ENCODE data around the gene EBI3. TPM values are rescaled to one million over a fixed set of nuclear protein-coding genes. Genes with fewer than 3 reads are reported as not detected.
"Not testable (repeated sequence)": the region's sequence is repeated elsewhere in the genome, so short reads cannot be mapped to it uniquely, and the experiment has no call there.

Gene EBI3
- total RNA-seq, 6 donors from 2014 or later = 1.7 to 7.4 (median 2.5) TPM

GRCh38 chr19:4217429-4218264 is 11.7 kb upstream of the EBI3 start:
- TF ChIP-seq EP300 (IDR thresholded peaks at IDR 0.05) (no peak), POLR2AphosphoS5 (IDR thresholded peaks at IDR 0.05) (no peak), POLR2A (IDR thresholded peaks at IDR 0.05) (no peak)
- TF ChIP-seq, protein P1, sequence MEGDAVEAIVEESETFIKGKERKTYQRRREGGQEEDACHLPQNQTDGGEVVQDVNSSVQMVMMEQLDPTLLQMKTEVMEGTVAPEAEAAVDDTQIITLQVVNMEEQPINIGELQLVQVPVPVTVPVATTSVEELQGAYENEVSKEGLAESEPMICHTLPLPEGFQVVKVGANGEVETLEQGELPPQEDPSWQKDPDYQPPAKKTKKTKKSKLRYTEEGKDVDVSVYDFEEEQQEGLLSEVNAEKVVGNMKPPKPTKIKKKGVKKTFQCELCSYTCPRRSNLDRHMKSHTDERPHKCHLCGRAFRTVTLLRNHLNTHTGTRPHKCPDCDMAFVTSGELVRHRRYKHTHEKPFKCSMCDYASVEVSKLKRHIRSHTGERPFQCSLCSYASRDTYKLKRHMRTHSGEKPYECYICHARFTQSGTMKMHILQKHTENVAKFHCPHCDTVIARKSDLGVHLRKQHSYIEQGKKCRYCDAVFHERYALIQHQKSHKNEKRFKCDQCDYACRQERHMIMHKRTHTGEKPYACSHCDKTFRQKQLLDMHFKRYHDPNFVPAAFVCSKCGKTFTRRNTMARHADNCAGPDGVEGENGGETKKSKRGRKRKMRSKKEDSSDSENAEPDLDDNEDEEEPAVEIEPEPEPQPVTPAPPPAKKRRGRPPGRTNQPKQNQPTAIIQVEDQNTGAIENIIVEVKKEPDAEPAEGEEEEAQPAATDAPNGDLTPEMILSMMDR (IDR thresholded peaks at IDR 0.05) = no peak
- Histone ChIP-seq H3K27me3 (no peaks in the 10 kb centered on the region), H3K4me3 (no peak overlapping the region), H3K36me3 (no peaks in the 10 kb centered on the region), H3K27ac (no peak overlapping the region), H3K9me3 (no peaks in the 10 kb centered on the region), H3K4me1 (no peaks in the 10 kb centered on the region)
- DNase-seq (peak in 1 of 2 donors; percentile 79), ATAC-seq (ENCODE audit: low FRiP score in 2 of 2) (no peak)
- WGBS, 2 donors = 93 to 95% methylated on average over 32 to 74 of the region's 81 CpGs

GRCh38 chr19:4218523-4218922 is 10.8 kb upstream of the EBI3 start:
- not testable (repeated sequence) for H3K36me3 ChIP-seq; H3K4me3 ChIP-seq; H3K9me3 ChIP-seq; H3K4me1 ChIP-seq; H3K27me3 ChIP-seq; DNase-seq; H3K27ac ChIP-seq; ATAC-seq (ENCODE audit: low FRiP score in 2 of 2)
- 96 to 100% methylated on average over 1 of the region's 1 CpG for WGBS, 2 donors

GRCh38 chr19:4220188-4220587 is 9.1 kb upstream of the EBI3 start:
- 91 to 93% methylated on average over 7 of the region's 7 CpGs for WGBS, 2 donors
- no peak for TF ChIP-seq POLR2AphosphoS5 (IDR thresholded peaks at IDR 0.05)
- no peaks in the 10 kb centered on the region for H3K36me3 ChIP-seq
- H3K27me3 ChIP-seq = no peaks in the 10 kb centered on the region
- no peak for ATAC-seq (ENCODE audit: low FRiP score in 2 of 2)
- H3K4me1 ChIP-seq = no peaks in the 10 kb centered on the region
- H3K4me3 ChIP-seq = no peak overlapping the region
- no peak for DNase-seq
- no peaks in the 10 kb centered on the region for H3K9me3 ChIP-seq
- no peak overlapping the region for H3K27ac ChIP-seq

DNA sequence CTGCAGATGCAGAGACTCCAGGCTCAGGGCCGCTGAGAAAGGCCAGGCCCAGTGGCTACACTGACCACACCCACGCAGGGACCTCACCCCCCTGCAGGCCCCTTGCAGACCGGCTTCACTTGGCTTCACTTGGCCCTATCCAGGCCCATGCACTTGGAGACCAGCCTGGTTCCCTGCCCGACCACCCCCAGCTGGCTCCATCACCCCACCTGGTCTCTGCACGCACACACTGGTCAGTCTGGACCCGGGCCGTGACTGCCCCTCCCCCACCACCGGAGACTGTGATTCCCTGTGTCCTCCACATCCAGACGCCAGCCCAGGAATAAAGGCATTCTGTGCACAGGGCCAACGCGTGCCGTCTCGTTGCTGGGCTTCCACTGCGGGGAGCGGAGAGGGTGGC is 4.9 kb upstream of the EBI3 start:
- Histone ChIP-seq H3K4me1 (peaks cover 5 to 8% (median 6%) of the 10 kb centered on the region in 4 donors), H3K36me3 (no peaks in the 10 kb centered on the region), H3K9me3 (no peaks in the 10 kb centered on the region), H3K4me3 (no peak overlapping the region), H3K27ac (no peak overlapping the region), H3K27me3 (peaks cover 0 to 6% (median 2%) of the 10 kb centered on the region in 4 donors)
- TF ChIP-seq, protein P1 (IDR thresholded peaks at IDR 0.05) = no peak
- TF ChIP-seq POLR2AphosphoS5 (IDR thresholded peaks at IDR 0.05) (no peak), EP300 (IDR thresholded peaks at IDR 0.05) (no peak), POLR2A (IDR thresholded peaks at IDR 0.05) (no peak)
- 77 to 79% methylated on average over 11 to 14 of the region's 15 CpGs for WGBS, 2 donors
- ATAC-seq (ENCODE audit: low FRiP score in 2 of 2) = peak in 1 of 2 donors; percentile 32
- DNase-seq = no peak

GRCh38 chr19:4225885-4226284 is 3.4 kb upstream of the EBI3 start:
- TF ChIP-seq EP300 (IDR thresholded peaks at IDR 0.05) (no peak), POLR2AphosphoS5 (IDR thresholded peaks at IDR 0.05) (no peak), POLR2A (IDR thresholded peaks at IDR 0.05) (no peak)
- TF ChIP-seq, protein P1 (IDR thresholded peaks at IDR 0.05) = no peak
- Histone ChIP-seq H3K4me3 (no peak overlapping the region), H3K4me1 (peaks cover 5 to 11% (median 7%) of the 10 kb centered on the region in 4 donors), H3K27me3 (peaks cover 0 to 10% (median 2%) of the 10 kb centered on the region in 4 donors), H3K27ac (no peak overlapping the region), H3K36me3 (no peaks in the 10 kb centered on the region), H3K9me3 (no peaks in the 10 kb centered on the region)
- WGBS, 2 donors = 73 to 77% methylated on average over 8 of the region's 8 CpGs
- ATAC-seq (ENCODE audit: low FRiP score in 2 of 2) = no peak
- no peak for DNase-seq

- ATAC-seq (ENCODE audit: low FRiP score in 2 of 2) (no peak), DNase-seq (no peak)
- H3K36me3 ChIP-seq = no peaks in the 10 kb centered on the region
- H3K27ac ChIP-seq = no peak overlapping the region
- peaks cover 5 to 11% (median 7%) of the 10 kb centered on the region in 4 donors for H3K4me1 ChIP-seq
- H3K4me3 ChIP-seq = no peak overlapping the region
- no peaks in the 10 kb centered on the region for H3K9me3 ChIP-seq
- H3K27me3 ChIP-seq = peaks cover 0 to 10% (median 2%) of the 10 kb centered on the region in 4 donors
- TF ChIP-seq EP300 (IDR thresholded peaks at IDR 0.05) = no peak
- TF ChIP-seq, protein P1 (IDR thresholded peaks at IDR 0.05) = no peak
- TF ChIP-seq POLR2A (IDR thresholded peaks at IDR 0.05) = no peak
- TF ChIP-seq POLR2AphosphoS5 (IDR thresholded peaks at IDR 0.05) = no peak
These were observed 1.6 kb upstream of the EBI3 start for GRCh38 chr19:4227771-4228170.

Data from upper lobe of left lung (tissue), 6 donors.